Colonic mucosa (tissue), 4 donors: ENCODE measurements around the gene MAPK8IP1. TPM values are rescaled to one million over a fixed set of nuclear protein-coding genes. Genes with fewer than 3 reads are reported as not detected.

Source experiments
- DNase-seq: peaks from one replicate; pipeline ENCODE4 v3.0.0-alpha.2; 2020
- H3K27ac ChIP-seq: fragments of 200-600 bp; one replicate; pipeline ENCODE4 v1.8.0; 2021
- H3K27me3 ChIP-seq: fragments of 200-600 bp; one replicate; pipeline ENCODE4 v1.8.0; 2021
- H3K36me3 ChIP-seq: fragments of 200-600 bp; one replicate; pipeline ENCODE4 v1.8.0; 2021
- H3K4me1 ChIP-seq: fragments of 200-600 bp; one replicate; pipeline ENCODE4 v1.8.0; 2021; ENCODE audit warnings: mild to moderate bottlenecking
- H3K4me3 ChIP-seq: fragments of 200-600 bp; one replicate; pipeline ENCODE4 v1.8.0; 2021
- H3K9ac ChIP-seq, 2 donors: one replicate each; pipeline ENCODE4 v1.7.0; 2013; ENCODE audit warnings: control low read depth in 2 of 2, low read depth in 2 of 2, low read length in 2 of 2
- H3K9me3 ChIP-seq: fragments of 200-600 bp; one replicate; pipeline ENCODE4 v1.8.0; 2021
- intact Hi-C: fragments of 100-400 bp; cut with DNase I; formaldehyde crosslinking; loops from one replicate; pipeline ENCODE4 v1.14.1; 2022
- total RNA-seq, 2 donors: library from RNA; stranded (reverse); fragmentation: NEBNext Ultra II Directional in 1 of 2; extraction: Animal tissue kit (Norgen Biotek cat#: 25700) in 1 of 2; gene quantifications; one replicate each; pipeline ENCODE4 v1.2.1, GENCODE V29; 2021
- TF ChIP-seq, protein P1 (sequence below): fragments of 200-600 bp; IDR thresholded peaks from one replicate; pipeline ENCODE4 v1.8.0; 2022; ENCODE audit warnings: antibody characterized with exemption, mild to moderate bottlenecking
- donor health status: healthy.
- donor health status: DM: no; HTN: no; CAD: no.
- donor health status: DM: no; HTN: no; CAD: no.

The MAPK8IP1 gene
- total RNA-seq, 2 donors from 2014 or later = 2.4 to 3.6 TPM

DNA sequence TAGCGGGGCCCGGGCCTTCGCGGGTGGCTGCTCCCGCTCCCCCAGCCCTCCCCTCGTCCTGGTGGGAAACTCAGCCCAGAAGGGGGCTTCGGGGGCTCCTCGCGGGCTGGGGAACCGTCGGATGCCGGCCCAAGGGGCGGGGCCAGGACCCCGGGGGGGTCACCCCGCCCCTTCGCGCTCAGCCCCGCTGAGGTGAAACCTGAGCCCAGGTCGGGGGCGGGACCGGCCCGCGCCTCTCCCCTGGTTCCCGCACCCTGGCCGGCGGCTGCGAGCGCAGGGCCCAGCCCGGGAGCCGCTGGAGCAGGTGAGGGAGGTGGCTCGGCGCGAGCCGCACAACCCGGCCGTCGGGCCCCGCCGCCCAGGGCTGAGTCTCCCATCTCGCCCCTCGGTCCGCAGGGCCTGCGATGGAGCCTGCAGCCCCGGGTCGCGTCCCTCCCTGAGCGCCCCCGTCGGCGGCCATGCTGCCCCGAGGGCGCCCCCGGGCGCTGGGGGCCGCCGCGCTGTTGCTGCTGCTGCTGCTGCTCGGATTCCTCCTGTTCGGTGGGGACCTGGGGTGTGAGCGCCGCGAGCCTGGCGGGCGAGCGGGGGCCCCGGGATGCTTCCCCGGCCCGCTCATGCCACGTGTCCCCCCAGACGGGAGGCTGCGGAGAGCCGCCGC is 37.1 kb downstream of the MAPK8IP1 start, which contains the start of gene LARGE2:
Gene LARGE2 (plus strand): TSS at position 232 of the 658 bp plus-strand sequence. CDS start 227 bp downstream, at position 459.
- Histone ChIP-seq H3K27me3 (peaks cover 18% of the 10 kb centered on the region), H3K9ac (peak within 1 kb of the TSS in 1 of 2 donors; percentile 47), H3K4me3 (peak within 1 kb of the TSS; percentile 44), H3K9me3 (no peaks in the 10 kb centered on the region), H3K4me1 (peaks cover 5% of the 10 kb centered on the region), H3K36me3 (no peaks in the 10 kb centered on the region), H3K27ac (no peak within 1 kb of the TSS)
- peak; percentile 50 for DNase-seq
- TF ChIP-seq, protein P1, sequence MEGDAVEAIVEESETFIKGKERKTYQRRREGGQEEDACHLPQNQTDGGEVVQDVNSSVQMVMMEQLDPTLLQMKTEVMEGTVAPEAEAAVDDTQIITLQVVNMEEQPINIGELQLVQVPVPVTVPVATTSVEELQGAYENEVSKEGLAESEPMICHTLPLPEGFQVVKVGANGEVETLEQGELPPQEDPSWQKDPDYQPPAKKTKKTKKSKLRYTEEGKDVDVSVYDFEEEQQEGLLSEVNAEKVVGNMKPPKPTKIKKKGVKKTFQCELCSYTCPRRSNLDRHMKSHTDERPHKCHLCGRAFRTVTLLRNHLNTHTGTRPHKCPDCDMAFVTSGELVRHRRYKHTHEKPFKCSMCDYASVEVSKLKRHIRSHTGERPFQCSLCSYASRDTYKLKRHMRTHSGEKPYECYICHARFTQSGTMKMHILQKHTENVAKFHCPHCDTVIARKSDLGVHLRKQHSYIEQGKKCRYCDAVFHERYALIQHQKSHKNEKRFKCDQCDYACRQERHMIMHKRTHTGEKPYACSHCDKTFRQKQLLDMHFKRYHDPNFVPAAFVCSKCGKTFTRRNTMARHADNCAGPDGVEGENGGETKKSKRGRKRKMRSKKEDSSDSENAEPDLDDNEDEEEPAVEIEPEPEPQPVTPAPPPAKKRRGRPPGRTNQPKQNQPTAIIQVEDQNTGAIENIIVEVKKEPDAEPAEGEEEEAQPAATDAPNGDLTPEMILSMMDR = no peak
- intact Hi-C loops = no loop called here

DNA sequence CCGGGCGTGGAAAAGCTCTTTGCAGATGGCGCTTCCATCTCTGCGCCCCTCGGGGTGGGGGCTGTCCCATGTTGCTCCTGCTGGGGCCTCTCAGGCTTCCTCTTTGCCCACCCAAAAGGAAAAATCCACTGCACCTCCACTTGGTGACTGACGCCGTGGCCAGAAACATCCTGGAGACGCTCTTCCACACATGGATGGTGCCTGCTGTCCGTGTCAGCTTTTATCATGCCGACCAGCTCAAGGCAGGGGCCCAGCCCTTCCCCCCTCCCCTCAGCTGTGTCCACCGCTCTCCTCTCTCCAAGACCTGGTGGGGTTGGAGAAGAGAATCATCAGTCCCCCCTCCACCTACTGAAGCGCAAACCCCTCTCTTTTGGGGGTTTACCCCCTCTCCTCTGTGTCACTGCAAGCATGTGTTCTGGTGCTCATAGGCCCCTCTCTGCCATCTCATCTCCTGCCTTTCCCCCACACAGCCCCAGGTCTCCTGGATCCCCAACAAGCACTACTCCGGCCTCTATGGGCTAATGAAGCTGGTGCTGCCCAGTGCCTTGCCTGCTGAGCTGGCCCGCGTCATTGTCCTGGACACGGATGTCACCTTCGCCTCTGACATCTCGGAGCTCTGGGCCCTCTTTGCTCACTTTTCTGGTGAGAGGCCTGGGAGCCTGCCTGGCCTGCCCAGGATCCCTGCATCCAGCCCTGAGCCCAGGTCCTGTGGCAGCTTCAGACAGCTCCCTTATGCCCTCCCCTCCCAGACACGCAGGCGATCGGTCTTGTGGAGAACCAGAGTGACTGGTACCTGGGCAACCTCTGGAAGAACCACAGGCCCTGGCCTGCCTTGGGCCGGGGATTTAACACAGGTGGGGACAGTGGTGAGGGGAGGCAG is 38.8 kb downstream of the MAPK8IP1 start:
- no peak for DNase-seq
- H3K27me3 ChIP-seq = peaks cover 18% of the 10 kb centered on the region
- no peak overlapping the region for H3K4me3 ChIP-seq
- H3K9me3 ChIP-seq = no peaks in the 10 kb centered on the region
- TF ChIP-seq, protein P1 = no peak
- peaks cover 5% of the 10 kb centered on the region for H3K4me1 ChIP-seq
- no peaks in the 10 kb centered on the region for H3K36me3 ChIP-seq
- no peak overlapping the region for H3K27ac ChIP-seq
- no peak overlapping the region for H3K9ac ChIP-seq
- intact Hi-C loops = no loop called here

DNA sequence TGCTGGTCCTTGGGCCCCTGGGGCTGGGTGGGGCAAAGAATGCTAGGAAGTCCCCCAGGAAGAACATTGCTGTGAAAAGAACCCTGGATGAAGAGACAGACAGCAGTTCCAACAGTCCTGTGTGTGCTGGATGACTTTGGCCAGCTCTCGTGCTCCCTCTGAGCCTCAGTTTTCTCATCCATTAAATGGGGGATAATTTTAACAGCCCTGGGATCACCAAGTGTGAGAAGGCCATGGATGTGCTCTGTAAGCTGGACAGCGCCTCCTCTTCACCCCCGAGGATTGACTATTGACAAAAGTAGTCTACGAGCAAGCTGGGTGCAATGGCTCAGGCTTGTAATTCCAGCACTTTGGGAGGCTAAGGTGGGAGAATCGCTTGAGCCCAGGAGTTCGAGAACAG is 39.5 kb downstream of the MAPK8IP1 start:
- Histone ChIP-seq H3K4me1 (peaks cover 5% of the 10 kb centered on the region), H3K36me3 (no peaks in the 10 kb centered on the region), H3K9me3 (no peaks in the 10 kb centered on the region), H3K27ac (no peak overlapping the region), H3K9ac (no peak overlapping the region), H3K27me3 (peaks cover 18% of the 10 kb centered on the region), H3K4me3 (no peak overlapping the region)
- TF ChIP-seq, protein P1 = no peak
- intact Hi-C loops = no loop called here
- peak; percentile 17 for DNase-seq

DNA sequence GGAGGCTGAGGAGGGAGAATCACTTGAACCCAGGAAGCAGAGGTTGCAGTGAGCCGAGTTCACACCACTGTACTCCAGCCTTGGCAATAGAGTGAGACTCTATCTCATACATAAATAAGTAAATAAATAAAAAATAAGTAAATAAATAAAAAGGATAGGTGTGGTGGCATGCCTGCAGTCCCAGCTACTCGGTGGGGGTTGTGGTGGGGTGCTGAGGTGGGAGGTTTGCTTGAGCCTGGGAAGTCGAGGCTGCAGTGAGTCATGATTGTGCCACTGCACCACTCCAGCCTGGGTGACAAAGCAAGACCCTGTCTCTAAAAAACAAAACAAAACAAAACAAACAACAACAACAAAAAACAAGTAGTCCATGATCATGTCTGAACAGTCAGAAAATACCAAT is 40.1 kb downstream of the MAPK8IP1 start:
- peaks cover 5% of the 10 kb centered on the region for H3K4me1 ChIP-seq
- no peak overlapping the region for H3K27ac ChIP-seq
- H3K36me3 ChIP-seq = no peaks in the 10 kb centered on the region
- TF ChIP-seq, protein P1 = no peak
- no peak overlapping the region for H3K4me3 ChIP-seq
- peaks cover 18% of the 10 kb centered on the region for H3K27me3 ChIP-seq
- DNase-seq = no peak
- no peaks in the 10 kb centered on the region for H3K9me3 ChIP-seq
- intact Hi-C loops = no loop called here
- H3K9ac ChIP-seq = no peak overlapping the region

DNA sequence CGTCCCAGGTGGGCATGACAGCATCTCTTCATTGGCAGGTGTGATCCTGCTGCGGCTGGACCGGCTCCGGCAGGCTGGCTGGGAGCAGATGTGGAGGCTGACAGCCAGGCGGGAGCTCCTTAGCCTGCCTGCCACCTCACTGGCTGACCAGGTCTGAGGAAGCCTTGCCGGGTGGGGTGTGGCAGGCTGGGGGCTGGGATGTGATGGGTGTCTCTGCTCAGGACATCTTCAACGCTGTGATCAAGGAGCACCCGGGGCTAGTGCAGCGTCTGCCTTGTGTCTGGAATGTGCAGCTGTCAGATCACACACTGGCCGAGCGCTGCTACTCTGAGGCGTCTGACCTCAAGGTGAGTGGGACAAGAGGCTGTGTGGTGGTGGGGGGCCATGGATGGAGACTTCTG is 40.5 kb downstream of the MAPK8IP1 start:
- intact Hi-C loops = no loop called here
- Histone ChIP-seq H3K27ac (no peak overlapping the region), H3K4me3 (no peak overlapping the region), H3K9ac (no peak overlapping the region), H3K9me3 (no peaks in the 10 kb centered on the region), H3K27me3 (peaks cover 18% of the 10 kb centered on the region), H3K36me3 (no peaks in the 10 kb centered on the region), H3K4me1 (peaks cover 5% of the 10 kb centered on the region)
- TF ChIP-seq, protein P1 = no peak
- no peak for DNase-seq
